Hepatocyte (in vitro differentiated cells): ENCODE measurements around the gene GPR37L1.

ENCODE experiments used
- EZH2 ChIP-seq: fragments of 200-600 bp; sonication (generic); IDR thresholded peaks from 2 replicates; pipeline ENCODE4 v1.6.1; 2016; ENCODE audit warnings: antibody characterized with exemption, mild to moderate bottlenecking, borderline replicate concordance
- TF ChIP-seq, protein P1 (sequence below): fragments of 200-600 bp; sonication (generic); IDR thresholded peaks from 2 replicates; pipeline ENCODE4 v1.5.1; 2016; ENCODE audit warnings: antibody characterized with exemption, mild to moderate bottlenecking; ENCODE audit not compliant: poor library complexity

DNA sequence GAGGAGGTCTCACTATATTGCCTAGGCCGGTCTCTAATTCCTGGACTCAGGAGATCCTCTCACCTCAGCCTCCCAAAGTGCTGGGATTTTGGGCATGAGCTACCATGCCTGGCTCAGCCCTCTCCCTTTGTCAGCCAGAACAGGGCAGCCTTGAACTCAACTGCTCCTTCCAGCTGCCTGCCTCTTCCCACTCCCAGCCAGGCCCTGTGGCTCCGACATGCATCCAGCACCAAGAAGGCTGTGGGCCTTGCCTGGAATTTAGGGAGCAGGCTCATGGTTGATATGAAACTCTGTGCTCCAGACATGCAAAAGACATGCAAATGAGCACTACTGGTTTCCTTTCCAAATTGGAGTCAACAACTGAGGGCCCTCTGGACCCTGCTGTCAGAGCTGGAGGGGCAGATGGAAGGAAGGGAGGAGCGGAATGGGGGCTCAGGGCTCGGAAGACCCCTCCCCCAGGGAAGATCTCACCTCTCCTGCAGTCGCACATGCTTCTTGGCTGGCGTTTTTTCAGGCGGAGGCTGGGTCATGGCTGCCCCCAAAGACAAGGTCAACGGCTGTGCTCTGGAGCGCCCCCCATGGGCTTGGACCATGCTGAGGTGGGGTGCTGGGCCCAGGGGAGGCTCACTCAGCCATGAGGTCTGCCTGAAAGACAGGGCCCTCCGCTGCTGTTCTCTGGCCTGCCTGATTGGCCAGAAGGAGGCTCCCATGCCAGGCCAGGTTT lies 36.3 kb downstream of the GPR37L1 start:
- TF ChIP-seq, protein P1, sequence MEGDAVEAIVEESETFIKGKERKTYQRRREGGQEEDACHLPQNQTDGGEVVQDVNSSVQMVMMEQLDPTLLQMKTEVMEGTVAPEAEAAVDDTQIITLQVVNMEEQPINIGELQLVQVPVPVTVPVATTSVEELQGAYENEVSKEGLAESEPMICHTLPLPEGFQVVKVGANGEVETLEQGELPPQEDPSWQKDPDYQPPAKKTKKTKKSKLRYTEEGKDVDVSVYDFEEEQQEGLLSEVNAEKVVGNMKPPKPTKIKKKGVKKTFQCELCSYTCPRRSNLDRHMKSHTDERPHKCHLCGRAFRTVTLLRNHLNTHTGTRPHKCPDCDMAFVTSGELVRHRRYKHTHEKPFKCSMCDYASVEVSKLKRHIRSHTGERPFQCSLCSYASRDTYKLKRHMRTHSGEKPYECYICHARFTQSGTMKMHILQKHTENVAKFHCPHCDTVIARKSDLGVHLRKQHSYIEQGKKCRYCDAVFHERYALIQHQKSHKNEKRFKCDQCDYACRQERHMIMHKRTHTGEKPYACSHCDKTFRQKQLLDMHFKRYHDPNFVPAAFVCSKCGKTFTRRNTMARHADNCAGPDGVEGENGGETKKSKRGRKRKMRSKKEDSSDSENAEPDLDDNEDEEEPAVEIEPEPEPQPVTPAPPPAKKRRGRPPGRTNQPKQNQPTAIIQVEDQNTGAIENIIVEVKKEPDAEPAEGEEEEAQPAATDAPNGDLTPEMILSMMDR: no peak
- no peak for TF ChIP-seq EZH2
